Liver (tissue), 9 donors: ENCODE measurements around the gene TLL2. TPM values are rescaled to one million over a fixed set of nuclear protein-coding genes. Genes with fewer than 3 reads are reported as not detected.

Experiments
- DNase-seq: peaks from one replicate; pipeline ENCODE4 v3.0.0-alpha.2; 2017; ENCODE audit warnings: low spot score
- H3K27ac ChIP-seq, 2 donors: one replicate each; pipeline ENCODE4 v1.7.0; 2013; ENCODE audit warnings: inconsistent platforms in 2 of 2, low read length in 2 of 2, control low read depth in 1 of 2, low read depth in 1 of 2, mild to moderate bottlenecking in 1 of 2
- H3K27me3 ChIP-seq, 4 donors: one replicate each; pipeline versions ENCODE4 v1.6.1 to v1.7.0; 2013; ENCODE audit warnings: low read length in 3 of 4, inconsistent platforms in 1 of 4, mild to moderate bottlenecking in 1 of 4, moderate library complexity in 1 of 4; ENCODE audit not compliant: control insufficient read depth in 4 of 4, insufficient read depth in 4 of 4
- H3K36me3 ChIP-seq, 4 donors: one replicate each; pipeline versions ENCODE4 v1.6.1 to v1.7.0; 2013; ENCODE audit warnings: low read length in 3 of 4, mild to moderate bottlenecking in 3 of 4, low read depth in 1 of 4, moderate library complexity in 1 of 4; ENCODE audit not compliant: control insufficient read depth in 4 of 4, insufficient read depth in 3 of 4
- H3K4me1 ChIP-seq, 4 donors: one replicate each; pipeline versions ENCODE4 v1.6.1 to v1.7.0; 2013; ENCODE audit warnings: low read length in 3 of 4, mild to moderate bottlenecking in 3 of 4, moderate library complexity in 1 of 4; ENCODE audit not compliant: control insufficient read depth in 4 of 4, insufficient read depth in 4 of 4
- H3K4me3 ChIP-seq, 3 donors: one replicate each; pipeline versions ENCODE4 v1.6.1 to v1.7.0; 2013; ENCODE audit warnings: low read length in 3 of 3, control low read depth in 1 of 3, low read depth in 1 of 3, mild to moderate bottlenecking in 1 of 3
- H3K9ac ChIP-seq, 2 donors: one replicate each; pipeline ENCODE4 v1.7.0; 2013; ENCODE audit warnings: low read length in 2 of 2, mild to moderate bottlenecking in 2 of 2, moderate library complexity in 2 of 2, control low read depth in 1 of 2, low read depth in 1 of 2
- H3K9me3 ChIP-seq, 4 donors: one replicate each; pipeline versions ENCODE4 v1.6.1 to v1.7.0; 2013; ENCODE audit warnings: low read length in 3 of 4; ENCODE audit not compliant: control insufficient read depth in 4 of 4
- ATF3 ChIP-seq: IDR thresholded peaks from 2 replicates; pipeline ENCODE4 v1.6.1; 2016; ENCODE audit warnings: antibody characterized with exemption
- CTCF ChIP-seq: fragments of 150-350 bp; IDR thresholded peaks from 2 replicates; pipeline ENCODE4 v1.5.1; 2017; ENCODE audit warnings: improper control_type of control experiment, low read depth, low read length; ENCODE audit not compliant: missing input control
- EGR1 ChIP-seq, 2 donors: IDR thresholded peaks; 2 replicates each; pipeline ENCODE4 v1.6.1; 2016 to 2018; ENCODE audit warnings: antibody characterized with exemption in 2 of 2, low read depth in 2 of 2
- FOXA1 ChIP-seq: IDR thresholded peaks from 2 replicates; pipeline ENCODE4 v1.6.1; 2016; ENCODE audit warnings: antibody characterized with exemption
- GABPA ChIP-seq, 2 donors: IDR thresholded peaks in 1 of 2; conservative IDR thresholded peaks in 1 of 2; 2 replicates each; pipeline ENCODE4 v1.6.1; 2016; ENCODE audit warnings: antibody characterized with exemption in 2 of 2, mild to moderate bottlenecking in 1 of 2, moderate library complexity in 1 of 2
- HNF4A ChIP-seq, 2 donors: conservative IDR thresholded peaks; 2 replicates each; pipeline ENCODE4 v1.6.1; 2016; ENCODE audit warnings: antibody characterized with exemption in 2 of 2, mild to moderate bottlenecking in 2 of 2
- HNF4G ChIP-seq: IDR thresholded peaks from 2 replicates; pipeline ENCODE4 v1.6.1; 2016; ENCODE audit warnings: antibody characterized with exemption
- JUND ChIP-seq, 2 donors: IDR thresholded peaks; 2 replicates each; pipeline ENCODE4 v1.6.1; 2016; ENCODE audit warnings: antibody characterized with exemption in 2 of 2
- MAX ChIP-seq: IDR thresholded peaks from 2 replicates; pipeline ENCODE4 v1.6.1; 2016; ENCODE audit warnings: antibody characterized with exemption
- NR2F2 ChIP-seq: IDR thresholded peaks from 2 replicates; pipeline ENCODE4 v1.6.1; 2016; ENCODE audit warnings: antibody characterized with exemption
- RAD21 ChIP-seq, 2 donors: IDR thresholded peaks; 2 replicates each; pipeline ENCODE4 v1.6.1; 2016; ENCODE audit warnings: antibody characterized with exemption in 2 of 2, mild to moderate bottlenecking in 2 of 2
- RXRA ChIP-seq, 2 donors: IDR thresholded peaks; 2 replicates each; pipeline ENCODE4 v1.6.1; 2017 to 2018; ENCODE audit warnings: antibody characterized with exemption in 2 of 2, mild to moderate bottlenecking in 1 of 2
- SP1 ChIP-seq: IDR thresholded peaks from 2 replicates; pipeline ENCODE4 v1.6.1; 2018; ENCODE audit warnings: antibody characterized with exemption, mild to moderate bottlenecking
- TAF1 ChIP-seq: conservative IDR thresholded peaks from 2 replicates; pipeline ENCODE4 v1.6.1; 2016; ENCODE audit warnings: antibody characterized with exemption, mild to moderate bottlenecking
- YY1 ChIP-seq: IDR thresholded peaks from 2 replicates; pipeline ENCODE4 v1.6.1; 2016; ENCODE audit warnings: antibody characterized with exemption, mild to moderate bottlenecking
- WGBS: extraction: QIAGEN DNeasy Blood & Tissue Kit; methylation state at CpG from one replicate; pipeline ENCODE4 v1.1.7; 2013; 5-methylcytosine and 5-hydroxymethylcytosine counted together
- polyA plus RNA-seq, 2 donors: library from polyadenylated mRNA; stranded (reverse) in 1 of 2; unstranded in 1 of 2; fragments of 200-250 nt in 1 of 2; fragments of >200 nt in 1 of 2; fragmentation: Nextera tagmentation in 1 of 2; extraction: Ambion mirVana in 1 of 2; gene quantifications; one replicate each; pipeline versions ENCODE4 v1.2.1 to v1.2.3, GENCODE V29; 2013 to 2015
- total RNA-seq, 2 donors: library from RNA; depleted of rRNA; stranded (reverse); fragments of >200 nt; gene quantifications; one replicate each; pipeline ENCODE4 v1.2.3, GENCODE V29; 2014
- TF ChIP-seq, protein P1 (sequence below): IDR thresholded peaks from 2 replicates; pipeline ENCODE4 v1.6.1; 2016; ENCODE audit warnings: antibody characterized with exemption
- TF ChIP-seq, protein P2 (sequence below): IDR thresholded peaks from 2 replicates; pipeline ENCODE4 v1.6.1; 2016; ENCODE audit warnings: antibody characterized with exemption, mild to moderate bottlenecking
- donor health status: healthy.
- donor health status: healthy.
- donor health status: healthy.
- donor health status: healthy.
- donor health status: healthy.

The TLL2 gene
- total and polyA plus RNA-seq, 4 donors, result 0.06 to 0.19 (median 0.08) TPM; not detected in 1

- Histone ChIP-seq H3K36me3 (no peaks in the 10 kb centered on the region), H3K9me3 (peaks cover 0 to 3% (median 0%) of the 10 kb centered on the region in 4 donors), H3K4me1 (peaks cover 0 to 16% (median 9%) of the 10 kb centered on the region in 4 donors), H3K27me3 (no peaks in the 10 kb centered on the region), H3K9ac (no peak overlapping the region), H3K4me3 (no peak overlapping the region), H3K27ac (no peak overlapping the region)
- 71% methylated on average over 2 of the region's 2 CpGs for WGBS
- no peak for TF ChIP-seq YY1
- TF ChIP-seq, protein P1, sequence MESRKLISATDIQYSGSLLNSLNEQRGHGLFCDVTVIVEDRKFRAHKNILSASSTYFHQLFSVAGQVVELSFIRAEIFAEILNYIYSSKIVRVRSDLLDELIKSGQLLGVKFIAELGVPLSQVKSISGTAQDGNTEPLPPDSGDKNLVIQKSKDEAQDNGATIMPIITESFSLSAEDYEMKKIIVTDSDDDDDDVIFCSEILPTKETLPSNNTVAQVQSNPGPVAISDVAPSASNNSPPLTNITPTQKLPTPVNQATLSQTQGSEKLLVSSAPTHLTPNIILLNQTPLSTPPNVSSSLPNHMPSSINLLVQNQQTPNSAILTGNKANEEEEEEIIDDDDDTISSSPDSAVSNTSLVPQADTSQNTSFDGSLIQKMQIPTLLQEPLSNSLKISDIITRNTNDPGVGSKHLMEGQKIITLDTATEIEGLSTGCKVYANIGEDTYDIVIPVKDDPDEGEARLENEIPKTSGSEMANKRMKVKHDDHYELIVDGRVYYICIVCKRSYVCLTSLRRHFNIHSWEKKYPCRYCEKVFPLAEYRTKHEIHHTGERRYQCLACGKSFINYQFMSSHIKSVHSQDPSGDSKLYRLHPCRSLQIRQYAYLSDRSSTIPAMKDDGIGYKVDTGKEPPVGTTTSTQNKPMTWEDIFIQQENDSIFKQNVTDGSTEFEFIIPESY, result no peak
- TF ChIP-seq, protein P2, sequence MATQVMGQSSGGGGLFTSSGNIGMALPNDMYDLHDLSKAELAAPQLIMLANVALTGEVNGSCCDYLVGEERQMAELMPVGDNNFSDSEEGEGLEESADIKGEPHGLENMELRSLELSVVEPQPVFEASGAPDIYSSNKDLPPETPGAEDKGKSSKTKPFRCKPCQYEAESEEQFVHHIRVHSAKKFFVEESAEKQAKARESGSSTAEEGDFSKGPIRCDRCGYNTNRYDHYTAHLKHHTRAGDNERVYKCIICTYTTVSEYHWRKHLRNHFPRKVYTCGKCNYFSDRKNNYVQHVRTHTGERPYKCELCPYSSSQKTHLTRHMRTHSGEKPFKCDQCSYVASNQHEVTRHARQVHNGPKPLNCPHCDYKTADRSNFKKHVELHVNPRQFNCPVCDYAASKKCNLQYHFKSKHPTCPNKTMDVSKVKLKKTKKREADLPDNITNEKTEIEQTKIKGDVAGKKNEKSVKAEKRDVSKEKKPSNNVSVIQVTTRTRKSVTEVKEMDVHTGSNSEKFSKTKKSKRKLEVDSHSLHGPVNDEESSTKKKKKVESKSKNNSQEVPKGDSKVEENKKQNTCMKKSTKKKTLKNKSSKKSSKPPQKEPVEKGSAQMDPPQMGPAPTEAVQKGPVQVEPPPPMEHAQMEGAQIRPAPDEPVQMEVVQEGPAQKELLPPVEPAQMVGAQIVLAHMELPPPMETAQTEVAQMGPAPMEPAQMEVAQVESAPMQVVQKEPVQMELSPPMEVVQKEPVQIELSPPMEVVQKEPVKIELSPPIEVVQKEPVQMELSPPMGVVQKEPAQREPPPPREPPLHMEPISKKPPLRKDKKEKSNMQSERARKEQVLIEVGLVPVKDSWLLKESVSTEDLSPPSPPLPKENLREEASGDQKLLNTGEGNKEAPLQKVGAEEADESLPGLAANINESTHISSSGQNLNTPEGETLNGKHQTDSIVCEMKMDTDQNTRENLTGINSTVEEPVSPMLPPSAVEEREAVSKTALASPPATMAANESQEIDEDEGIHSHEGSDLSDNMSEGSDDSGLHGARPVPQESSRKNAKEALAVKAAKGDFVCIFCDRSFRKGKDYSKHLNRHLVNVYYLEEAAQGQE, result no peak
- no peak for TF ChIP-seq SP1
- no peak for TF ChIP-seq NR2F2
- no peak for TF ChIP-seq ATF3
- no peak for TF ChIP-seq GABPA (IDR thresholded peaks at IDR 0.05 in 1 of 2, conservative IDR thresholded peaks at IDR 0.05 in 1 of 2)
- TF ChIP-seq TAF1, result no peak
- TF ChIP-seq CTCF, result no peak
- TF ChIP-seq JUND (IDR thresholded peaks at IDR 0.05), result no peak
- no peak for TF ChIP-seq RXRA (IDR thresholded peaks at IDR 0.05)
- TF ChIP-seq FOXA1, result no peak
- no peak for TF ChIP-seq HNF4A (conservative IDR thresholded peaks at IDR 0.05)
- TF ChIP-seq MAX, result no peak
- DNase-seq, result no peak
Measured at GRCh38 chr10:96345222-96345621, 168.5 kb downstream of the TLL2 start.

DNA sequence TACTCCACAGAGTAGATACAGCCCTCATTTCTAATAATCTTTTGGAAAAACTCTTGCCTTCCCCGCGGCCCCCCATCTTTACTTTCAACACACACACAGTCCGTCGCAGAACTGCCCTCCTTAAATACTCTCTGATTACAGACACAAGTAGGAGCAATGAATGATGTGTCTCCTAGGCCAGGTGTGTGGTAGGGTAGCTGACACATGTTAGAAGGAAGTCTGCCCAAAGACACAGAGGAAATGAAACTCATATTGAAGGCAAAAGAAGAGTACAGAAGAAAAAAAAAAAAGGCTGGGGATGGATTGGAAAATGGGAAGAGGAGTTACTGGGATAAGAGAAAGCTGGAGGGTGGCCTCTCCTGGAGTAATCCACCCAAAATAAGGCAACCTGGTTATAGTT, 169.5 kb downstream of the TLL2 start:
- H3K9ac ChIP-seq, result no peak overlapping the region
- peaks cover 0 to 3% (median 0%) of the 10 kb centered on the region in 4 donors for H3K9me3 ChIP-seq
- no peak overlapping the region for H3K27ac ChIP-seq
- TF ChIP-seq RAD21 (IDR thresholded peaks at IDR 0.05) (no peak), EGR1 (IDR thresholded peaks at IDR 0.05; ENCODE audit: low read depth in 2 of 2) (no peak), FOXA1 (no peak), HNF4A (conservative IDR thresholded peaks at IDR 0.05) (no peak), ATF3 (no peak), HNF4G (no peak)
- TF ChIP-seq, protein P2, result no peak
- WGBS, result 97% methylated on average over 4 of the region's 4 CpGs
- H3K4me1 ChIP-seq, result peaks cover 0 to 16% (median 9%) of the 10 kb centered on the region in 4 donors
- DNase-seq, result no peak
- no peaks in the 10 kb centered on the region for H3K36me3 ChIP-seq
- no peaks in the 10 kb centered on the region for H3K27me3 ChIP-seq
- H3K4me3 ChIP-seq, result no peak overlapping the region
